Endothelial cell of umbilical vein (primary cell): ENCODE data around the gene TP53TG5. TPM values are rescaled to one million over a fixed set of nuclear protein-coding genes. Genes with fewer than 3 reads are reported as not detected.

Experiments used
- BruUV-seq: library from RNA; stranded (reverse); fragments of 400-500 nt; replicated peaks from 2 replicates; lab custom pipeline; 2021; lab: Mats Ljungman, UMichigan
- CTCF ChIA-PET: fragments of 300-600, 350-600 bp; sonication (Branson Sonifier 250); formaldehyde crosslinking; loops from one replicate; lab custom pipeline; 2021; ENCODE audit warnings: antibody characterized with exemption, inconsistent platforms; lab: Charles Lee
- POLR2A ChIA-PET: fragments of 300-600, 350-600 bp; sonication (Branson Sonifier 250); formaldehyde crosslinking; loops from one replicate; lab custom pipeline; 2021; ENCODE audit warnings: antibody characterized with exemption, inconsistent platforms; lab: Charles Lee
- DNase-seq: peaks from one replicate; pipeline ENCODE4 v3.0.0-alpha.2; 2011; ENCODE audit warnings: low read depth, low spot score
- FAIRE-seq: peaks from 2 replicates; lab custom pipeline; 2011; peaks lifted over from hg19 to GRCh38; lab: Jason Lieb, UNC
- H2AFZ ChIP-seq: 2 replicates; pipeline ENCODE4 v1.6.0; 2012; ENCODE audit warnings: low read depth, low read length, control low read depth, inconsistent platforms
- H3K27ac ChIP-seq: 2 replicates; pipeline ENCODE4 v1.5.1; 2011; ENCODE audit warnings: low read depth, mild to moderate bottlenecking, control low read depth, low read length, moderate library complexity; ENCODE audit not compliant: insufficient read depth
- H3K27me3 ChIP-seq, 2 experiments: 2 replicates each; pipeline versions ENCODE4 v1.6.0 to v1.6.1; 2011; ENCODE audit warnings: low read length in 2 of 2, mixed read lengths in 1 of 2; ENCODE audit not compliant: control insufficient read depth in 2 of 2, insufficient read depth in 2 of 2
- H3K36me3 ChIP-seq, 2 experiments: 2 replicates in 1 of 2; 3 replicates in 1 of 2; pipeline ENCODE4 v1.5.1; 2011; ENCODE audit warnings: low read length in 2 of 2, mild to moderate bottlenecking in 1 of 2, moderate library complexity in 1 of 2; ENCODE audit not compliant: control insufficient read depth in 2 of 2, insufficient read depth in 2 of 2; ENCODE audit errors: extremely low read depth in 1 of 2
- H3K4me1 ChIP-seq: 3 replicates; pipeline ENCODE4 v1.5.1; 2011; ENCODE audit warnings: mild to moderate bottlenecking, low read length; ENCODE audit not compliant: control insufficient read depth, insufficient read depth; ENCODE audit errors: extremely low read depth
- H3K4me2 ChIP-seq: 2 replicates; pipeline ENCODE4 v1.6.1; 2011; ENCODE audit warnings: low read length, control low read depth, mixed read lengths; ENCODE audit not compliant: insufficient read depth
- H3K4me3 ChIP-seq, 3 experiments: fragments of 200-600 bp in 1 of 3; sonication (generic), shearing (Covaris generic) in 1 of 3; replicated peaks in 1 of 3; 2 replicates each; pipeline ENCODE4 v1.5.1; 2011 to 2016; ENCODE audit warnings: control low read depth in 3 of 3, low read length in 3 of 3, mild to moderate bottlenecking in 2 of 3, inconsistent platforms in 1 of 3, low read depth in 1 of 3, moderate library complexity in 1 of 3; ENCODE audit not compliant: insufficient read depth in 1 of 3
- H3K79me2 ChIP-seq: 2 replicates; pipeline ENCODE4 v1.6.0; 2012; ENCODE audit warnings: low read length, inconsistent platforms; ENCODE audit not compliant: control insufficient read depth, insufficient read depth
- H3K9ac ChIP-seq: replicated peaks from 2 replicates; pipeline ENCODE3; 2011; ENCODE audit warnings: low read length, control low read depth; ENCODE audit not compliant: insufficient read depth; ENCODE audit errors: extremely low read depth
- H3K9me1 ChIP-seq: replicated peaks from 3 replicates; pipeline ENCODE4 v1.6.0; 2011; ENCODE audit warnings: mild to moderate bottlenecking, low read length; ENCODE audit not compliant: control insufficient read depth, insufficient read depth; ENCODE audit errors: extremely low read depth
- H3K9me3 ChIP-seq: replicated peaks from 2 replicates; pipeline ENCODE4 v1.5.1; 2012; ENCODE audit warnings: low read length, inconsistent platforms; ENCODE audit not compliant: control insufficient read depth, insufficient read depth
- H4K20me1 ChIP-seq: replicated peaks from 2 replicates; pipeline ENCODE3; 2011; ENCODE audit warnings: mild to moderate bottlenecking, low read length; ENCODE audit not compliant: control insufficient read depth, insufficient read depth; ENCODE audit errors: extremely low read depth
- dilution Hi-C: fragments of 300-500 bp; cut with MboI; formaldehyde crosslinking; loops from one replicate; pipeline ENCODE4 v1.15.0; 2019; ENCODE audit warnings: low sequenced_read_pairs; ENCODE audit not compliant: extremely low pct_ligation_motif_present
- intact Hi-C: fragments of 100-400 bp; cut with micrococcal nuclease; formaldehyde crosslinking; loops from one replicate; pipeline ENCODE4 v1.10.0; 2022
- polyA plus RNA-seq, 4 experiments: library from polyadenylated mRNA; depleted of rRNA in 3 of 4; stranded (reverse) in 3 of 4; unstranded in 1 of 4; fragments of >200 nt; gene quantifications; 2 replicates each; pipeline versions ENCODE4 v1.2.1 to v1.2.3, GENCODE V29; 2011 to 2012; ENCODE audit warnings: missing spikeins in 1 of 4
- total RNA-seq: library from RNA; stranded (reverse); gene quantifications from 2 replicates; pipeline ENCODE4 v1.2.3, GENCODE V29; 2021
- TF ChIP-seq, protein P1 (sequence below): IDR thresholded peaks from 2 replicates; pipeline ENCODE4 v1.6.1; 2011; ENCODE audit not compliant: insufficient read depth, insufficient read length
- TF ChIP-seq, protein P2 (sequence below), 2 donors: IDR thresholded peaks; 1 replicate in 1 of 2; 2 replicates in 1 of 2; pipeline ENCODE4 v1.5.1; 2011; ENCODE audit warnings: low read length in 2 of 2, mild to moderate bottlenecking in 2 of 2, moderate library complexity in 2 of 2, control low read depth in 1 of 2, inconsistent platforms in 1 of 2, low read depth in 1 of 2; ENCODE audit not compliant: insufficient read depth in 1 of 2; ENCODE audit errors: extremely low read depth in 1 of 2

The TP53TG5 gene
- total and polyA plus RNA-seq, 2 donors (not counting 3 experiments of a cell fraction or from before 2014, with no cell fraction given) = not detected

DNA sequence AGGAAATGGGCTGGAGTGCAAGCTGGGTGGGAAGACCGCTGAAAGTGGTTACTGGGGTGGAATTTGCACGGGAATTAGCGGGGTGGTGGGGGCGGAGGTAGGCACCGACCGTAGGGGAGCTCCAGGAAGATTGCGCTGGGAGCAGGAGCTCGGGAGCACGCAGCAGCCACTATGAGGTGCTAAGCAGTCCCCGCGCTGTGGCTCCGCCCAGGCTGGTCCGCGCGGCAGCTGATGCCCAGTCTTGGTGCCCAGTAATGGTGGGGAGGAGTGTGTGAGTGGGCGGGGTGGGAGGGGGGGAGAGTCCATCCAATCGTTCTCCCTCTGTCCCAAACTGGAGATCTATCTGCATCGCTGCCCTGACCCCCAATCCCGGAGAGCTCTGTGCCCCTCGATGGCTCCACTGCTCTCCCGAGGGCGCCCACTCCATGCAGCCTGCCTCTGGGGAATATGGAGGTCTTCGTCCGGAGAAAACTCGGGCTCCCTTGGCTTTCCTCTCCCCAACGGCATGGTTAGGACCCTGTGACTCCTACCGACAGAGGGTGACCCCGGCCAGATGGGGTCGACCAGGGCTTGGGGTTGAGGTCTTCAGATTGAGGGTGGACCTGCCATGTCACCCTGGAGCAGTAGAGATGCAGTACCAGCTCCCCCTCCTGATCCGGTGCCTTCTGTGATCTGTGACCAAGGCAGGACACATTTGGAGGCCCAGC, 5.3 kb downstream of the TP53TG5 start:
- no peaks in the 10 kb centered on the region for H3K27me3 ChIP-seq
- H3K4me2 ChIP-seq = peak overlapping the region; percentile 66
- DNase-seq (peak; percentile 30), FAIRE-seq (peak; percentile 42)
- no peaks in the 10 kb centered on the region for H3K9me1 ChIP-seq
- H3K36me3 ChIP-seq = peaks cover 0 to 6% of the 10 kb centered on the region in 2 experiments
- no peak overlapping the region for H3K9ac ChIP-seq
- H3K9me3 ChIP-seq = no peaks in the 10 kb centered on the region
- POLR2A ChIA-PET = interaction anchor here (0.8 to 2.3 kb wide), 4 partner anchors 10 to 64 kb away, joined by 3 to 8 read pairs (median 6); partner anchors contain the start of gene SYS1
- intact Hi-C loops (loop anchor here (1.0 to 2.0 kb wide), 3 partner anchors 9 to 65 kb away; partner anchors contain the start of genes SDC4 and SYS1), dilution Hi-C loops (no loop called here)
- H3K4me3 ChIP-seq = peak overlapping the region; percentile 10 to 30 (median 17)
- TF ChIP-seq, protein P1, sequence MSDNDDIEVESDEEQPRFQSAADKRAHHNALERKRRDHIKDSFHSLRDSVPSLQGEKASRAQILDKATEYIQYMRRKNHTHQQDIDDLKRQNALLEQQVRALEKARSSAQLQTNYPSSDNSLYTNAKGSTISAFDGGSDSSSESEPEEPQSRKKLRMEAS = no peak
- TF ChIP-seq, protein P2, sequence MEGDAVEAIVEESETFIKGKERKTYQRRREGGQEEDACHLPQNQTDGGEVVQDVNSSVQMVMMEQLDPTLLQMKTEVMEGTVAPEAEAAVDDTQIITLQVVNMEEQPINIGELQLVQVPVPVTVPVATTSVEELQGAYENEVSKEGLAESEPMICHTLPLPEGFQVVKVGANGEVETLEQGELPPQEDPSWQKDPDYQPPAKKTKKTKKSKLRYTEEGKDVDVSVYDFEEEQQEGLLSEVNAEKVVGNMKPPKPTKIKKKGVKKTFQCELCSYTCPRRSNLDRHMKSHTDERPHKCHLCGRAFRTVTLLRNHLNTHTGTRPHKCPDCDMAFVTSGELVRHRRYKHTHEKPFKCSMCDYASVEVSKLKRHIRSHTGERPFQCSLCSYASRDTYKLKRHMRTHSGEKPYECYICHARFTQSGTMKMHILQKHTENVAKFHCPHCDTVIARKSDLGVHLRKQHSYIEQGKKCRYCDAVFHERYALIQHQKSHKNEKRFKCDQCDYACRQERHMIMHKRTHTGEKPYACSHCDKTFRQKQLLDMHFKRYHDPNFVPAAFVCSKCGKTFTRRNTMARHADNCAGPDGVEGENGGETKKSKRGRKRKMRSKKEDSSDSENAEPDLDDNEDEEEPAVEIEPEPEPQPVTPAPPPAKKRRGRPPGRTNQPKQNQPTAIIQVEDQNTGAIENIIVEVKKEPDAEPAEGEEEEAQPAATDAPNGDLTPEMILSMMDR (IDR thresholded peaks at IDR 0.05; ENCODE audit: extremely low read depth in 1 of 2, insufficient read depth in 1 of 2, low read depth in 1 of 2, low read length in 2 of 2) = peak in 1 of 2 donors; percentile 16
- peak overlapping the region; percentile 65 for H2AFZ ChIP-seq
- H3K27ac ChIP-seq = no peak overlapping the region
- H4K20me1 ChIP-seq = no peaks in the 10 kb centered on the region
- H3K79me2 ChIP-seq = no peaks in the 10 kb centered on the region
- peaks cover 7% of the 10 kb centered on the region for H3K4me1 ChIP-seq
- CTCF ChIA-PET = interaction anchor here (1.0 to 9.8 kb wide), 26 partner anchors 11 to 597 kb away, joined by 3 to 416 read pairs (median 9); partner anchors contain the start of genes DBNDD2, PIGT and SYS1
- BruUV-seq = no TSS peak
